ENCODE measurements around the gene KIAA1217.

DNA sequence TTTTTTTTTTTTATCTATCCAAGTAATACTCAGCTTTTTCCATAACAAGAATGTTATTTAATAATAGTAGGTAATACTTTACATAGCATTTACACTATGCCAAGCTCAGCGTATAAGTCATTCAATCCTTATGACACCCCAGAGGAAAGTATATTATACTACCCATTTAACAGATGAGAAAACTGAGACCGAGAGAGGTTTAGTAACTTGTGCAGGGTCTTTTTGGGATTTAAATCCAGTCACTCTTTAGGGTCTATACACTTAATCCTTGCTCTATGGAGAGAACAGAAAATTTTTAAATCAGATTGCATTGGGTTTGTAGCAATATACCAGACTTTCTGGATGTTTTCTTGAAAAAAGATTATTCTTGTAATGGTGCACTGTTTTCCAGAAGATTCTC, 322.5 kb downstream of the KIAA1217 start:
- TF ChIP-seq, protein P1, sequence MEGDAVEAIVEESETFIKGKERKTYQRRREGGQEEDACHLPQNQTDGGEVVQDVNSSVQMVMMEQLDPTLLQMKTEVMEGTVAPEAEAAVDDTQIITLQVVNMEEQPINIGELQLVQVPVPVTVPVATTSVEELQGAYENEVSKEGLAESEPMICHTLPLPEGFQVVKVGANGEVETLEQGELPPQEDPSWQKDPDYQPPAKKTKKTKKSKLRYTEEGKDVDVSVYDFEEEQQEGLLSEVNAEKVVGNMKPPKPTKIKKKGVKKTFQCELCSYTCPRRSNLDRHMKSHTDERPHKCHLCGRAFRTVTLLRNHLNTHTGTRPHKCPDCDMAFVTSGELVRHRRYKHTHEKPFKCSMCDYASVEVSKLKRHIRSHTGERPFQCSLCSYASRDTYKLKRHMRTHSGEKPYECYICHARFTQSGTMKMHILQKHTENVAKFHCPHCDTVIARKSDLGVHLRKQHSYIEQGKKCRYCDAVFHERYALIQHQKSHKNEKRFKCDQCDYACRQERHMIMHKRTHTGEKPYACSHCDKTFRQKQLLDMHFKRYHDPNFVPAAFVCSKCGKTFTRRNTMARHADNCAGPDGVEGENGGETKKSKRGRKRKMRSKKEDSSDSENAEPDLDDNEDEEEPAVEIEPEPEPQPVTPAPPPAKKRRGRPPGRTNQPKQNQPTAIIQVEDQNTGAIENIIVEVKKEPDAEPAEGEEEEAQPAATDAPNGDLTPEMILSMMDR (IDR thresholded peaks at IDR 0.05) = no peak
- TF ChIP-seq JUN (CRISPR knock-in tag; IDR thresholded peaks at IDR 0.05) (no peak), NR1H2 (CRISPR knock-in tag; IDR thresholded peaks at IDR 0.05) (no peak), CBFB (CRISPR knock-in tag; IDR thresholded peaks at IDR 0.05; ENCODE audit: low read depth) (no peak), ATF1 (CRISPR knock-in tag; IDR thresholded peaks at IDR 0.05) (no peak), ETV6 (CRISPR knock-in tag; IDR thresholded peaks at IDR 0.05) (no peak), NR2C2 (CRISPR knock-in tag; IDR thresholded peaks at IDR 0.05) (no peak), CREB1 (CRISPR knock-in tag; IDR thresholded peaks at IDR 0.05) (no peak), FOXK1 (CRISPR knock-in tag; IDR thresholded peaks at IDR 0.05) (no peak), ZNF317 (CRISPR knock-in tag; IDR thresholded peaks at IDR 0.05; ENCODE audit: borderline replicate concordance, low read depth) (no peak), FOXP1 (CRISPR knock-in tag; IDR thresholded peaks at IDR 0.05; ENCODE audit: borderline replicate concordance) (no peak), MXD4 (CRISPR knock-in tag; IDR thresholded peaks at IDR 0.05; ENCODE audit: borderline replicate concordance) (no peak)
- TF ChIP-seq, protein P2, sequence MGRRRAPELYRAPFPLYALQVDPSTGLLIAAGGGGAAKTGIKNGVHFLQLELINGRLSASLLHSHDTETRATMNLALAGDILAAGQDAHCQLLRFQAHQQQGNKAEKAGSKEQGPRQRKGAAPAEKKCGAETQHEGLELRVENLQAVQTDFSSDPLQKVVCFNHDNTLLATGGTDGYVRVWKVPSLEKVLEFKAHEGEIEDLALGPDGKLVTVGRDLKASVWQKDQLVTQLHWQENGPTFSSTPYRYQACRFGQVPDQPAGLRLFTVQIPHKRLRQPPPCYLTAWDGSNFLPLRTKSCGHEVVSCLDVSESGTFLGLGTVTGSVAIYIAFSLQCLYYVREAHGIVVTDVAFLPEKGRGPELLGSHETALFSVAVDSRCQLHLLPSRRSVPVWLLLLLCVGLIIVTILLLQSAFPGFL (CRISPR knock-in tag; IDR thresholded peaks at IDR 0.05; ENCODE audit: borderline replicate concordance) = no peak
